Measurements from ENCODE around the gene SLC8A3. TPM values are rescaled to one million over a fixed set of nuclear protein-coding genes. Genes with fewer than 3 reads are reported as not detected.

The SLC8A3 gene
- total and polyA plus RNA-seq, 2 donors (not counting 3 experiments of a cell fraction or from before 2014, with no cell fraction given) = not detected

DNA sequence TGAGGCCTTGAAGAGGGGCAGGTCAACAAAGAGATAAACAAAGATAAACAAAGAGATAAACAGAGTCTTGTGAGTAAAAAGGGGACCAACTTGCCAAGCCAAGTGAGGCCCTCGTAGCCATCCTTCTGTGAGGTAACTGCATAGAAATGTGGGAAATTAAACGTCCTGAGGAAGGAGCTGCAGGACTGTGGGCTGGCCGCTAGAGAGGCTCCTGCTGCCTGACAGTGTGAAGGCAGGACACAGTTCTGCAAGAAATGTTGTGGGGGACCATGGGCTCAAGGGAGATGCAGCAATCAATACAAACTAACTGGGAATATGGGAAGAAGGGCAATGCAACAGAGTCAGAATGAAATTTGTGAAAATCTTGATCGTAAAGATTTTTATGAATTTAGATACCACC, 91.9 kb downstream of the SLC8A3 start:
- CTCF ChIA-PET = interaction anchor here (0.8 to 1.5 kb wide), 5 partner anchors 10 to 616 kb away, joined by 3 to 10 read pairs (median 4); no protein-coding TSS in a partner anchor
- dilution Hi-C loops (cut with MboI; ENCODE audit: extremely low pct_ligation_motif_present, low sequenced_read_pairs) (no loop called here), intact Hi-C loops (cut with micrococcal nuclease) (no loop called here)
- TF ChIP-seq MYC (IDR thresholded peaks at IDR 0.05; ENCODE audit: low read depth, low read length) (no peak), POLR2A (IDR thresholded peaks at IDR 0.05; ENCODE audit: low read depth, low read length) (no peak)
- TF ChIP-seq, protein P1, sequence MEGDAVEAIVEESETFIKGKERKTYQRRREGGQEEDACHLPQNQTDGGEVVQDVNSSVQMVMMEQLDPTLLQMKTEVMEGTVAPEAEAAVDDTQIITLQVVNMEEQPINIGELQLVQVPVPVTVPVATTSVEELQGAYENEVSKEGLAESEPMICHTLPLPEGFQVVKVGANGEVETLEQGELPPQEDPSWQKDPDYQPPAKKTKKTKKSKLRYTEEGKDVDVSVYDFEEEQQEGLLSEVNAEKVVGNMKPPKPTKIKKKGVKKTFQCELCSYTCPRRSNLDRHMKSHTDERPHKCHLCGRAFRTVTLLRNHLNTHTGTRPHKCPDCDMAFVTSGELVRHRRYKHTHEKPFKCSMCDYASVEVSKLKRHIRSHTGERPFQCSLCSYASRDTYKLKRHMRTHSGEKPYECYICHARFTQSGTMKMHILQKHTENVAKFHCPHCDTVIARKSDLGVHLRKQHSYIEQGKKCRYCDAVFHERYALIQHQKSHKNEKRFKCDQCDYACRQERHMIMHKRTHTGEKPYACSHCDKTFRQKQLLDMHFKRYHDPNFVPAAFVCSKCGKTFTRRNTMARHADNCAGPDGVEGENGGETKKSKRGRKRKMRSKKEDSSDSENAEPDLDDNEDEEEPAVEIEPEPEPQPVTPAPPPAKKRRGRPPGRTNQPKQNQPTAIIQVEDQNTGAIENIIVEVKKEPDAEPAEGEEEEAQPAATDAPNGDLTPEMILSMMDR (IDR thresholded peaks at IDR 0.05; ENCODE audit: extremely low read depth in 1 of 2, insufficient read depth in 1 of 2, low read depth in 1 of 2, low read length in 2 of 2) = peak in 1 of 2 donors; percentile 33
- Histone ChIP-seq H3K4me2 (ENCODE audit: insufficient read depth, low read length) (no peak overlapping the region), H3K4me3 (replicated peaks in 1 of 3; ENCODE audit: insufficient read depth in 1 of 3, low read depth in 1 of 3, low read length in 3 of 3) (no peak overlapping the region), H3K9me3 (replicated peaks; ENCODE audit: control insufficient read depth, insufficient read depth, low read length) (no peaks in the 10 kb centered on the region), H3K79me2 (ENCODE audit: control insufficient read depth, insufficient read depth, low read length) (no peaks in the 10 kb centered on the region), H3K27me3 (ENCODE audit: control insufficient read depth in 2 of 2, insufficient read depth in 2 of 2, low read length in 2 of 2) (peaks cover 0 to 6% of the 10 kb centered on the region in 2 experiments), H2AFZ (ENCODE audit: low read depth, low read length) (no peak overlapping the region), H3K4me1 (ENCODE audit: control insufficient read depth, extremely low read depth, insufficient read depth, low read length) (no peaks in the 10 kb centered on the region), H3K27ac (ENCODE audit: insufficient read depth, low read depth, low read length) (no peak overlapping the region), H3K9me1 (replicated peaks; ENCODE audit: control insufficient read depth, extremely low read depth, insufficient read depth, low read length) (no peaks in the 10 kb centered on the region), H3K9ac (replicated peaks; ENCODE audit: extremely low read depth, insufficient read depth, low read length) (no peak overlapping the region), H4K20me1 (replicated peaks; ENCODE audit: control insufficient read depth, extremely low read depth, insufficient read depth, low read length) (no peaks in the 10 kb centered on the region), H3K36me3 (ENCODE audit: control insufficient read depth in 2 of 2, extremely low read depth in 1 of 2, insufficient read depth in 2 of 2, low read length in 2 of 2) (no peaks in the 10 kb centered on the region)
- no TSS peak for BruUV-seq (replicated peaks)
- POLR2A ChIA-PET = no interaction called here
- DNase-seq (ENCODE audit: low read depth, low spot score) (peak; percentile 3), FAIRE-seq (no peak)

DNA sequence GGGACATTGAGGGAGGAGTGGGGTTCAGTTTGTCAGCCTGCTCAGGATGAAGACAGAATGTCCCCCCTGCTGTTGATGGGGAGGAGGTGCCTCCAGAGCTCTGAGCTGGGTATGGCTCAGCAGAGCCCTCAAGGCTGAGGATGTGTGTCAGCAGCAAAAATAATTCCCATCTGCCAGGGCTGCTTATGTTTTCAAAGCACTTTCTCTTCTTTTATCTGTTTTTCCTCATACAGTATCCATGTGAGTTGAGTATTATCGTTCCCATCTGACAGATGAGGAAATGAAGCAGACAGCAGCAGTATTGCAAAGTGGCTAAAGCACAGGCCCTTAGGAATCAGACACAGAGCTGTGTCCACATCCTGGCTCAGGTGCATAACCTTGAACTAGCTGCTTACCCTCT, 94.1 kb downstream of the SLC8A3 start:
- Histone ChIP-seq H3K4me3 (replicated peaks in 1 of 3; ENCODE audit: insufficient read depth in 1 of 3, low read depth in 1 of 3, low read length in 3 of 3) (no peak overlapping the region), H3K9me1 (replicated peaks; ENCODE audit: control insufficient read depth, extremely low read depth, insufficient read depth, low read length) (no peaks in the 10 kb centered on the region), H2AFZ (ENCODE audit: low read depth, low read length) (no peak overlapping the region), H3K27me3 (ENCODE audit: control insufficient read depth in 2 of 2, insufficient read depth in 2 of 2, low read length in 2 of 2) (peaks cover 0 to 3% of the 10 kb centered on the region in 2 experiments), H4K20me1 (replicated peaks; ENCODE audit: control insufficient read depth, extremely low read depth, insufficient read depth, low read length) (no peaks in the 10 kb centered on the region), H3K9ac (replicated peaks; ENCODE audit: extremely low read depth, insufficient read depth, low read length) (no peak overlapping the region), H3K4me2 (ENCODE audit: insufficient read depth, low read length) (no peak overlapping the region), H3K79me2 (ENCODE audit: control insufficient read depth, insufficient read depth, low read length) (no peaks in the 10 kb centered on the region), H3K36me3 (ENCODE audit: control insufficient read depth in 2 of 2, extremely low read depth in 1 of 2, insufficient read depth in 2 of 2, low read length in 2 of 2) (no peaks in the 10 kb centered on the region), H3K4me1 (ENCODE audit: control insufficient read depth, extremely low read depth, insufficient read depth, low read length) (no peaks in the 10 kb centered on the region), H3K9me3 (replicated peaks; ENCODE audit: control insufficient read depth, insufficient read depth, low read length) (no peaks in the 10 kb centered on the region), H3K27ac (ENCODE audit: insufficient read depth, low read depth, low read length) (no peak overlapping the region)
- DNase-seq (ENCODE audit: low read depth, low spot score) (no peak), FAIRE-seq (no peak)
- POLR2A ChIA-PET = no interaction called here
- no TSS peak for BruUV-seq (replicated peaks)
- CTCF ChIA-PET = no interaction called here
- dilution Hi-C loops (cut with MboI; ENCODE audit: extremely low pct_ligation_motif_present, low sequenced_read_pairs) (no loop called here), intact Hi-C loops (cut with micrococcal nuclease) (no loop called here)
- no peak for TF ChIP-seq FOS (IDR thresholded peaks at IDR 0.05; ENCODE audit: borderline replicate concordance, insufficient read depth, low read length)

Measured in endothelial cell of umbilical vein (primary cell).